DND-41 (cell line): Measurements from ENCODE around the gene ZNF557.
"Not testable (repeated sequence)": the region's sequence is repeated elsewhere in the genome, so short reads cannot be mapped to it uniquely, and the experiment has no call there.

Source experiments
- CTCF ChIP-seq: IDR thresholded peaks from 2 replicates; pipeline ENCODE4 v1.5.1; 2012; ENCODE audit warnings: borderline replicate concordance, low read length, moderate library complexity, mild to moderate bottlenecking; ENCODE audit not compliant: poor library complexity, severe bottlenecking; ENCODE audit errors: extremely low read depth
- EZH2 ChIP-seq: IDR thresholded peaks from 3 replicates; pipeline ENCODE4 v1.6.1; 2012; ENCODE audit warnings: borderline replicate concordance, low read depth, mild to moderate bottlenecking, moderate library complexity, low read length, inconsistent platforms; ENCODE audit not compliant: severe bottlenecking

- TF ChIP-seq CTCF, EZH2: not testable (repeated sequence)
Observed at GRCh38 chr19:7052896-7053295, 16.6 kb upstream of the ZNF557 start.
